ENCODE measurements around the gene MYLK.

MYLK gene

GRCh38 chr3:123783811-123784210 lies 100.3 kb downstream of the MYLK start:
- Histone ChIP-seq H3K36me3 (ENCODE audit: insufficient read depth, low read length) (no peaks in the 10 kb centered on the region), H3K4me1 (ENCODE audit: insufficient read depth, low read length, poor library complexity, severe bottlenecking) (peaks cover 5% of the 10 kb centered on the region), H3K27me3 (ENCODE audit: insufficient read depth, low read length, poor library complexity, severe bottlenecking) (no peaks in the 10 kb centered on the region), H3K9me2 (replicated peaks; ENCODE audit: low read depth, low read length) (no peaks in the 10 kb centered on the region), H4K20me1 (ENCODE audit: insufficient read depth, low read length, poor library complexity, severe bottlenecking) (no peaks in the 10 kb centered on the region), H3F3A (ENCODE audit: low read depth) (no peaks in the 10 kb centered on the region), H3K9me3 (ENCODE audit: insufficient read depth, low read depth, low read length) (no peaks in the 10 kb centered on the region), H3K9ac (ENCODE audit: low read depth, low read length, poor library complexity, severe bottlenecking) (no peak overlapping the region), H3K4me3 (ENCODE audit: low read length, poor library complexity, severe bottlenecking) (no peak overlapping the region), H3K79me2 (ENCODE audit: insufficient read depth, low read length) (no peaks in the 10 kb centered on the region), H3K4me2 (ENCODE audit: low read depth, low read length, poor library complexity, severe bottlenecking) (no peak overlapping the region), H2AFZ (ENCODE audit: low read length) (no peak overlapping the region)
- TF ChIP-seq CTCF (conservative IDR thresholded peaks at IDR 0.05; ENCODE audit: low read length) (no peak), EZH2phosphoT487 (IDR thresholded peaks at IDR 0.05; ENCODE audit: borderline replicate concordance) (no peak)

- H3K4me2 ChIP-seq (ENCODE audit: low read depth, low read length, poor library complexity, severe bottlenecking): no peak overlapping the region
- no peak overlapping the region for H3K4me3 ChIP-seq (ENCODE audit: low read length, poor library complexity, severe bottlenecking)
- no peaks in the 10 kb centered on the region for H3K36me3 ChIP-seq (ENCODE audit: insufficient read depth, low read length)
- H3K9me2 ChIP-seq (replicated peaks; ENCODE audit: low read depth, low read length): no peaks in the 10 kb centered on the region
- no peaks in the 10 kb centered on the region for H3K4me1 ChIP-seq (ENCODE audit: insufficient read depth, low read length, poor library complexity, severe bottlenecking)
- H3K79me2 ChIP-seq (ENCODE audit: insufficient read depth, low read length): no peaks in the 10 kb centered on the region
- no peaks in the 10 kb centered on the region for H4K20me1 ChIP-seq (ENCODE audit: insufficient read depth, low read length, poor library complexity, severe bottlenecking)
- TF ChIP-seq CTCF (conservative IDR thresholded peaks at IDR 0.05; ENCODE audit: low read length) (no peak), EZH2phosphoT487 (IDR thresholded peaks at IDR 0.05; ENCODE audit: borderline replicate concordance) (no peak)
- no peaks in the 10 kb centered on the region for H3K9me3 ChIP-seq (ENCODE audit: insufficient read depth, low read depth, low read length)
- H2AFZ ChIP-seq (ENCODE audit: low read length): no peak overlapping the region
- no peaks in the 10 kb centered on the region for H3K27me3 ChIP-seq (ENCODE audit: insufficient read depth, low read length, poor library complexity, severe bottlenecking)
- H3F3A ChIP-seq (ENCODE audit: low read depth): no peaks in the 10 kb centered on the region
- H3K9ac ChIP-seq (ENCODE audit: low read depth, low read length, poor library complexity, severe bottlenecking): no peak overlapping the region
These were observed 101.0 kb downstream of the MYLK start for GRCh38 chr3:123783050-123783689.

- Histone ChIP-seq H3K27me3 (ENCODE audit: insufficient read depth, low read length, poor library complexity, severe bottlenecking) (no peaks in the 10 kb centered on the region), H3K36me3 (ENCODE audit: insufficient read depth, low read length) (no peaks in the 10 kb centered on the region), H3K9me2 (replicated peaks; ENCODE audit: low read depth, low read length) (no peaks in the 10 kb centered on the region), H2AFZ (ENCODE audit: low read length) (no peak overlapping the region), H3K4me3 (ENCODE audit: low read length, poor library complexity, severe bottlenecking) (no peak overlapping the region), H3K4me2 (ENCODE audit: low read depth, low read length, poor library complexity, severe bottlenecking) (no peak overlapping the region), H3K9me3 (ENCODE audit: insufficient read depth, low read depth, low read length) (no peaks in the 10 kb centered on the region), H3F3A (ENCODE audit: low read depth) (no peaks in the 10 kb centered on the region), H3K79me2 (ENCODE audit: insufficient read depth, low read length) (no peaks in the 10 kb centered on the region), H3K4me1 (ENCODE audit: insufficient read depth, low read length, poor library complexity, severe bottlenecking) (no peaks in the 10 kb centered on the region), H4K20me1 (ENCODE audit: insufficient read depth, low read length, poor library complexity, severe bottlenecking) (no peaks in the 10 kb centered on the region), H3K9ac (ENCODE audit: low read depth, low read length, poor library complexity, severe bottlenecking) (no peak overlapping the region)
- TF ChIP-seq EZH2phosphoT487 (IDR thresholded peaks at IDR 0.05; ENCODE audit: borderline replicate concordance) (no peak), CTCF (conservative IDR thresholded peaks at IDR 0.05; ENCODE audit: low read length) (no peak)
These were observed 101.6 kb downstream of the MYLK start for GRCh38 chr3:123782488-123782887.

Measured in Loucy (cell line).